GM23338 (cell line): ENCODE data around the gene SLC51A. TPM values are rescaled to one million over a fixed set of nuclear protein-coding genes. Genes with fewer than 3 reads are reported as not detected.
"Not testable (repeated sequence)": the region's sequence is repeated elsewhere in the genome, so short reads cannot be mapped to it uniquely, and the experiment has no call there.

Experiments
- ATAC-seq: fragments of 200-7000 bp; cut with Tn5 transposase; 3 replicates; pipeline ENCODE4 v1.9.1; 2020
- DNase-seq: peaks from one replicate; pipeline ENCODE4 v3.0.0-alpha.2; 2015; ENCODE audit warnings: low spot score
- H2AFZ ChIP-seq: fragments of 200-600 bp; sonication (generic); 2 replicates; pipeline ENCODE4 v1.8.0; 2016; ENCODE audit warnings: antibody characterized with exemption, mild to moderate bottlenecking, moderate library complexity
- H3F3A ChIP-seq: fragments of 200-600 bp; sonication (generic); replicated peaks from 2 replicates; pipeline ENCODE4 v1.8.0; 2017; ENCODE audit warnings: antibody characterized with exemption, mixed run types, low read depth
- H3K27ac ChIP-seq: fragments of 200-600 bp; sonication (generic); 2 replicates; pipeline ENCODE4 v1.6.1; 2016; ENCODE audit warnings: low read depth
- H3K27me3 ChIP-seq: fragments of 200-600 bp; sonication (generic); 2 replicates; pipeline ENCODE4 v1.8.0; 2016; ENCODE audit warnings: mild to moderate bottlenecking, mixed run types, moderate library complexity; ENCODE audit not compliant: insufficient read depth
- H3K36me3 ChIP-seq: fragments of 200-600 bp; sonication (generic); 2 replicates; pipeline ENCODE4 v1.8.0; 2016; ENCODE audit warnings: mild to moderate bottlenecking; ENCODE audit not compliant: insufficient read depth
- H3K4me1 ChIP-seq: fragments of 200-600 bp; sonication (generic); 2 replicates; pipeline ENCODE4 v1.8.0; 2016; ENCODE audit warnings: mild to moderate bottlenecking, moderate library complexity; ENCODE audit not compliant: insufficient read depth
- H3K4me2 ChIP-seq: fragments of 200-600 bp; sonication (generic); 2 replicates; pipeline ENCODE4 v1.7.1; 2017; ENCODE audit warnings: mixed run types
- H3K4me3 ChIP-seq: fragments of 200-600 bp; sonication (generic); 2 replicates; pipeline ENCODE4 v1.6.1; 2016; ENCODE audit warnings: mixed run types
- H3K79me2 ChIP-seq: fragments of 200-600 bp; sonication (generic); replicated peaks from 2 replicates; pipeline ENCODE4 v1.8.0; 2017; ENCODE audit warnings: mild to moderate bottlenecking; ENCODE audit not compliant: insufficient read depth
- H3K9me2 ChIP-seq: fragments of 200-600 bp; sonication (generic); 2 replicates; pipeline ENCODE4 v1.8.0; 2017; ENCODE audit not compliant: insufficient read depth
- H4K20me1 ChIP-seq: fragments of 200-600 bp; sonication (generic); replicated peaks from 2 replicates; pipeline ENCODE4 v1.8.0; 2017; ENCODE audit warnings: mild to moderate bottlenecking; ENCODE audit not compliant: insufficient read depth
- H3K27ac Mint-ChIP-seq: 2 replicates; pipeline ENCODE4 v1.8.0; 2020; ENCODE audit warnings: inconsistent platforms, mild to moderate bottlenecking, moderate library complexity, mixed read lengths
- H3K27me3 Mint-ChIP-seq: 3 replicates; pipeline ENCODE4 v1.8.0; 2022; ENCODE audit warnings: low read depth, mild to moderate bottlenecking, moderate library complexity, mixed read lengths, inconsistent platforms; ENCODE audit not compliant: insufficient read depth, poor library complexity
- H3K36me3 Mint-ChIP-seq: 3 replicates; pipeline ENCODE4 v1.8.0; 2021; ENCODE audit warnings: low read depth, mild to moderate bottlenecking, inconsistent platforms, moderate library complexity, mixed read lengths
- H3K4me1 Mint-ChIP-seq: 3 replicates; pipeline ENCODE4 v1.8.0; 2020; ENCODE audit warnings: mild to moderate bottlenecking, inconsistent platforms, mixed read lengths
- H3K4me3 Mint-ChIP-seq: 3 replicates; pipeline ENCODE4 v1.8.0; 2021; ENCODE audit warnings: moderate library complexity, mild to moderate bottlenecking, inconsistent platforms, mixed read lengths
- H3K9me3 Mint-ChIP-seq: 3 replicates; pipeline ENCODE4 v1.8.0; 2020; ENCODE audit warnings: moderate library complexity, mild to moderate bottlenecking, inconsistent platforms, mixed read lengths
- CTCF ChIP-seq, 2 experiments: fragments of 200-600 bp in 1 of 2; sonication (generic) in 1 of 2; conservative IDR thresholded peaks; 2 replicates each; pipeline versions ENCODE4 v1.5.1 to v1.6.1; 2016 to 2017; ENCODE audit warnings: antibody characterized with exemption in 2 of 2, low read depth in 2 of 2, mild to moderate bottlenecking in 2 of 2, moderate library complexity in 1 of 2
- EZH2 ChIP-seq: fragments of 200-600 bp; sonication (generic); IDR thresholded peaks from one replicate; pipeline ENCODE4 v1.8.0; 2017; ENCODE audit warnings: antibody characterized with exemption, mild to moderate bottlenecking, low read depth; ENCODE audit not compliant: unreplicated experiment
- EZH2phosphoT487 ChIP-seq: fragments of 200-600 bp; sonication (generic); IDR thresholded peaks from one replicate; pipeline ENCODE4 v1.8.1; 2018; ENCODE audit warnings: antibody characterized with exemption; ENCODE audit not compliant: unreplicated experiment
- JUNB ChIP-seq: IDR thresholded peaks from one replicate; pipeline ENCODE4 v1.6.1; 2016; ENCODE audit warnings: antibody characterized with exemption; ENCODE audit not compliant: unreplicated experiment
- NANOG ChIP-seq: IDR thresholded peaks from 2 replicates; pipeline ENCODE4 v1.6.1; 2016; ENCODE audit warnings: antibody characterized with exemption, borderline replicate concordance
- POLR2AphosphoS5 ChIP-seq: IDR thresholded peaks from 2 replicates; pipeline ENCODE4 v1.6.1; 2016; ENCODE audit warnings: antibody characterized with exemption, low read depth
- REST ChIP-seq: IDR thresholded peaks from one replicate; pipeline ENCODE4 v1.6.1; 2018; ENCODE audit warnings: antibody characterized with exemption; ENCODE audit not compliant: unreplicated experiment
- STAT1 ChIP-seq: IDR thresholded peaks from one replicate; pipeline ENCODE4 v1.6.1; 2016; ENCODE audit warnings: antibody characterized with exemption; ENCODE audit not compliant: unreplicated experiment
- ZNF114 ChIP-seq: fragments of 250-450 bp; sonication (Bioruptor Pico); IDR thresholded peaks from 2 replicates; pipeline ENCODE4 v1.5.0; 2020; ENCODE audit warnings: mild to moderate bottlenecking, moderate library complexity
- ZNF331 ChIP-seq: fragments of 250-450 bp; sonication (Bioruptor Pico); IDR thresholded peaks from 2 replicates; pipeline ENCODE4 v1.5.0; 2020; ENCODE audit warnings: low read depth, mild to moderate bottlenecking, moderate library complexity
- polyA plus RNA-seq: library from polyadenylated mRNA; unstranded; fragments of >200 nt; fragmentation: Nextera tagmentation; extraction: Ambion mirVana; gene quantifications from 2 replicates; pipeline ENCODE4 v1.2.1, GENCODE V29; 2016
- total RNA-seq: library from RNA; depleted of rRNA; stranded (reverse); fragments of >200 nt; shearing (Covaris generic); gene quantifications from 2 replicates; pipeline ENCODE4 v1.2.3, GENCODE V29; 2014

SLC51A gene
- total and polyA plus RNA-seq, 2 experiments from 2014 or later: 4.0 to 6.7 TPM

- Histone ChIP-seq H3K79me2 (no peaks in the 10 kb centered on the region), H3F3A (no peaks in the 10 kb centered on the region), H3K27ac (no peak overlapping the region), H3K4me3 (no peak overlapping the region), H3K4me2 (no peak overlapping the region), H3K36me3 (no peaks in the 10 kb centered on the region), H2AFZ (no peak overlapping the region), H4K20me1 (no peaks in the 10 kb centered on the region), H3K4me1 (no peaks in the 10 kb centered on the region), H3K27me3 (no peaks in the 10 kb centered on the region), H3K9me2 (no peaks in the 10 kb centered on the region)
- Mint-ChIP-seq H3K9me3 (no peaks in the 10 kb centered on the region), H3K27me3 (peaks cover 3% of the 10 kb centered on the region), H3K27ac (no peak overlapping the region), H3K36me3 (no peaks in the 10 kb centered on the region), H3K4me3 (no peak overlapping the region), H3K4me1 (no peaks in the 10 kb centered on the region)
- DNase-seq (no peak), ATAC-seq (no peak)
- TF ChIP-seq JUNB: no peak
- TF ChIP-seq ZNF114 (CRISPR knock-in tag): no peak
- TF ChIP-seq EZH2phosphoT487: no peak
- TF ChIP-seq REST: no peak
- no peak for TF ChIP-seq POLR2AphosphoS5
- TF ChIP-seq NANOG: no peak
- no peak for TF ChIP-seq STAT1
- no peak for TF ChIP-seq CTCF (conservative IDR thresholded peaks at IDR 0.05; ENCODE audit: low read depth in 2 of 2)
- TF ChIP-seq EZH2: no peak
Measured at GRCh38 chr3:196168808-196169391, 47.4 kb upstream of the SLC51A start.

GRCh38 chr3:196169836-196170240, 46.5 kb upstream of the SLC51A start:
- H3K9me3 Mint-ChIP-seq: no peaks in the 10 kb centered on the region
- no peaks in the 10 kb centered on the region for H3K36me3 ChIP-seq
- H3K4me3 ChIP-seq: no peak overlapping the region
- H3K9me2 ChIP-seq: no peaks in the 10 kb centered on the region
- H3K27ac Mint-ChIP-seq: no peak overlapping the region
- H2AFZ ChIP-seq: no peak overlapping the region
- no peak overlapping the region for H3K4me3 Mint-ChIP-seq
- H3F3A ChIP-seq: no peaks in the 10 kb centered on the region
- no peaks in the 10 kb centered on the region for H3K36me3 Mint-ChIP-seq
- no peak for TF ChIP-seq EZH2
- TF ChIP-seq CTCF (conservative IDR thresholded peaks at IDR 0.05; ENCODE audit: low read depth in 2 of 2): no peak
- no peak for TF ChIP-seq EZH2phosphoT487
- no peak for TF ChIP-seq NANOG
- TF ChIP-seq ZNF114 (CRISPR knock-in tag): no peak
- no peak for TF ChIP-seq ZNF331 (CRISPR knock-in tag)
- no peak overlapping the region for H3K4me2 ChIP-seq
- H3K27me3 ChIP-seq: no peaks in the 10 kb centered on the region
- no peaks in the 10 kb centered on the region for H4K20me1 ChIP-seq
- DNase-seq: no peak
- no peaks in the 10 kb centered on the region for H3K4me1 Mint-ChIP-seq
- no peaks in the 10 kb centered on the region for H3K79me2 ChIP-seq
- H3K27me3 Mint-ChIP-seq: peaks cover 3% of the 10 kb centered on the region
- no peak overlapping the region for H3K27ac ChIP-seq
- H3K4me1 ChIP-seq: no peaks in the 10 kb centered on the region
- ATAC-seq: no peak

- H3K4me1 ChIP-seq, H3K4me3 Mint-ChIP-seq, H3K36me3 Mint-ChIP-seq, H3K4me2 ChIP-seq, DNase-seq, H3K4me1 Mint-ChIP-seq, H3K9me2 ChIP-seq, H3K36me3 ChIP-seq, H3K79me2 ChIP-seq, ATAC-seq, H3K27ac ChIP-seq, H2AFZ ChIP-seq, H3K4me3 ChIP-seq, H3F3A ChIP-seq, H3K27ac Mint-ChIP-seq, H3K27me3 ChIP-seq, H4K20me1 ChIP-seq, H3K27me3 Mint-ChIP-seq, H3K9me3 Mint-ChIP-seq: not testable (repeated sequence)
Measured at GRCh38 chr3:196170296-196170695, 46.0 kb upstream of the SLC51A start.
